Liver (tissue), 9 donors: ENCODE data around the gene NECAB2. TPM values are rescaled to one million over a fixed set of nuclear protein-coding genes. Genes with fewer than 3 reads are reported as not detected.

ENCODE experiments used
- DNase-seq: peaks from one replicate; pipeline ENCODE4 v3.0.0-alpha.2; 2017; ENCODE audit warnings: low spot score
- H3K27ac ChIP-seq, 2 donors: one replicate each; pipeline ENCODE4 v1.7.0; 2013; ENCODE audit warnings: inconsistent platforms in 2 of 2, low read length in 2 of 2, control low read depth in 1 of 2, low read depth in 1 of 2, mild to moderate bottlenecking in 1 of 2
- H3K27me3 ChIP-seq, 4 donors: one replicate each; pipeline versions ENCODE4 v1.6.1 to v1.7.0; 2013; ENCODE audit warnings: low read length in 3 of 4, inconsistent platforms in 1 of 4, mild to moderate bottlenecking in 1 of 4, moderate library complexity in 1 of 4; ENCODE audit not compliant: control insufficient read depth in 4 of 4, insufficient read depth in 4 of 4
- H3K36me3 ChIP-seq, 4 donors: one replicate each; pipeline versions ENCODE4 v1.6.1 to v1.7.0; 2013; ENCODE audit warnings: low read length in 3 of 4, mild to moderate bottlenecking in 3 of 4, low read depth in 1 of 4, moderate library complexity in 1 of 4; ENCODE audit not compliant: control insufficient read depth in 4 of 4, insufficient read depth in 3 of 4
- H3K4me1 ChIP-seq, 4 donors: one replicate each; pipeline versions ENCODE4 v1.6.1 to v1.7.0; 2013; ENCODE audit warnings: low read length in 3 of 4, mild to moderate bottlenecking in 3 of 4, moderate library complexity in 1 of 4; ENCODE audit not compliant: control insufficient read depth in 4 of 4, insufficient read depth in 4 of 4
- H3K4me3 ChIP-seq, 3 donors: one replicate each; pipeline versions ENCODE4 v1.6.1 to v1.7.0; 2013; ENCODE audit warnings: low read length in 3 of 3, control low read depth in 1 of 3, low read depth in 1 of 3, mild to moderate bottlenecking in 1 of 3
- H3K9ac ChIP-seq, 2 donors: one replicate each; pipeline ENCODE4 v1.7.0; 2013; ENCODE audit warnings: low read length in 2 of 2, mild to moderate bottlenecking in 2 of 2, moderate library complexity in 2 of 2, control low read depth in 1 of 2, low read depth in 1 of 2
- H3K9me3 ChIP-seq, 4 donors: one replicate each; pipeline versions ENCODE4 v1.6.1 to v1.7.0; 2013; ENCODE audit warnings: low read length in 3 of 4; ENCODE audit not compliant: control insufficient read depth in 4 of 4
- ATF3 ChIP-seq: IDR thresholded peaks from 2 replicates; pipeline ENCODE4 v1.6.1; 2016; ENCODE audit warnings: antibody characterized with exemption
- CTCF ChIP-seq: fragments of 150-350 bp; IDR thresholded peaks from 2 replicates; pipeline ENCODE4 v1.5.1; 2017; ENCODE audit warnings: improper control_type of control experiment, low read depth, low read length; ENCODE audit not compliant: missing input control
- EGR1 ChIP-seq, 2 donors: IDR thresholded peaks; 2 replicates each; pipeline ENCODE4 v1.6.1; 2016 to 2018; ENCODE audit warnings: antibody characterized with exemption in 2 of 2, low read depth in 2 of 2
- FOXA2 ChIP-seq: IDR thresholded peaks from 2 replicates; pipeline ENCODE4 v1.6.1; 2016; ENCODE audit warnings: antibody characterized with exemption
- GABPA ChIP-seq, 2 donors: IDR thresholded peaks in 1 of 2; conservative IDR thresholded peaks in 1 of 2; 2 replicates each; pipeline ENCODE4 v1.6.1; 2016; ENCODE audit warnings: antibody characterized with exemption in 2 of 2, mild to moderate bottlenecking in 1 of 2, moderate library complexity in 1 of 2
- HNF4G ChIP-seq: IDR thresholded peaks from 2 replicates; pipeline ENCODE4 v1.6.1; 2016; ENCODE audit warnings: antibody characterized with exemption
- JUND ChIP-seq, 2 donors: IDR thresholded peaks; 2 replicates each; pipeline ENCODE4 v1.6.1; 2016; ENCODE audit warnings: antibody characterized with exemption in 2 of 2
- SP1 ChIP-seq: IDR thresholded peaks from 2 replicates; pipeline ENCODE4 v1.6.1; 2018; ENCODE audit warnings: antibody characterized with exemption, mild to moderate bottlenecking
- YY1 ChIP-seq: IDR thresholded peaks from 2 replicates; pipeline ENCODE4 v1.6.1; 2016; ENCODE audit warnings: antibody characterized with exemption, mild to moderate bottlenecking
- WGBS: extraction: QIAGEN DNeasy Blood & Tissue Kit; methylation state at CpG from one replicate; pipeline ENCODE4 v1.1.7; 2013; 5-methylcytosine and 5-hydroxymethylcytosine counted together
- polyA plus RNA-seq, 2 donors: library from polyadenylated mRNA; stranded (reverse) in 1 of 2; unstranded in 1 of 2; fragments of 200-250 nt in 1 of 2; fragments of >200 nt in 1 of 2; fragmentation: Nextera tagmentation in 1 of 2; extraction: Ambion mirVana in 1 of 2; gene quantifications; one replicate each; pipeline versions ENCODE4 v1.2.1 to v1.2.3, GENCODE V29; 2013 to 2015
- total RNA-seq, 2 donors: library from RNA; depleted of rRNA; stranded (reverse); fragments of >200 nt; gene quantifications; one replicate each; pipeline ENCODE4 v1.2.3, GENCODE V29; 2014
- TF ChIP-seq, protein P1 (sequence below): IDR thresholded peaks from 2 replicates; pipeline ENCODE4 v1.6.1; 2016; ENCODE audit warnings: antibody characterized with exemption, mild to moderate bottlenecking
- TF ChIP-seq, protein P2 (sequence below): IDR thresholded peaks from 2 replicates; pipeline ENCODE4 v1.6.1; 2016; ENCODE audit warnings: antibody characterized with exemption
- TF ChIP-seq, protein P3 (sequence below): IDR thresholded peaks from 2 replicates; pipeline ENCODE4 v1.6.1; 2016; ENCODE audit warnings: antibody characterized with exemption
- donor health status: healthy.
- donor health status: healthy.
- donor health status: healthy.
- donor health status: healthy.
- donor health status: healthy.

NECAB2 gene
- total and polyA plus RNA-seq, 4 donors = 2.7 to 3.8 (median 2.9) TPM; not detected in 1

DNA sequence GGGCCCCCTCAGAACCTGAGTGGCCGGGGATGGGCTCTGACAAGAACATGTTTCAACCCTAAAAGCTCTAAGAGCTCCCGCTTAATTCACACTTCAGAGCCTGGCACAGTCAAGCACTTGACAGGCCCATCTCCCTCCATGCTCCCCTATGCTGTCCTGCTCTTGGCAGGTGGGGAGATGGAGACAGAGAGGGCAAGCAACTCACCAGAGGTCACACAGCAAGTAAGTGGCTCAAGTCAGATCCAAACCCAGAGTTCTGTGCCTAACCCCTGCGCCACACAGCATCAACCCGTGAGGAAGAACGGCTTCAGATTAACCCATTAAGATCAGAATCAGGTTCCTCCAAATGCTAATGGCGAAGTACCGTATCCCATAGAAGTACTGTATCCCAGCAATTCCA lies 36.4 kb downstream of the NECAB2 start:
- peaks cover 0 to 15% (median 6%) of the 10 kb centered on the region in 4 donors for H3K36me3 ChIP-seq
- no peak overlapping the region for H3K9ac ChIP-seq
- H3K9me3 ChIP-seq = no peaks in the 10 kb centered on the region
- no peaks in the 10 kb centered on the region for H3K4me1 ChIP-seq
- DNase-seq = no peak
- 76% methylated on average over 7 of the region's 7 CpGs for WGBS
- no peak overlapping the region for H3K4me3 ChIP-seq
- no peak overlapping the region for H3K27ac ChIP-seq
- TF ChIP-seq CTCF = no peak
- no peak for TF ChIP-seq GABPA (IDR thresholded peaks at IDR 0.05 in 1 of 2, conservative IDR thresholded peaks at IDR 0.05 in 1 of 2)
- TF ChIP-seq YY1 = no peak
- no peak for TF ChIP-seq SP1
- TF ChIP-seq HNF4G = no peak
- TF ChIP-seq FOXA2 = no peak
- TF ChIP-seq EGR1 (IDR thresholded peaks at IDR 0.05; ENCODE audit: low read depth in 2 of 2) = no peak
- TF ChIP-seq JUND (IDR thresholded peaks at IDR 0.05) = no peak
- TF ChIP-seq, protein P1, sequence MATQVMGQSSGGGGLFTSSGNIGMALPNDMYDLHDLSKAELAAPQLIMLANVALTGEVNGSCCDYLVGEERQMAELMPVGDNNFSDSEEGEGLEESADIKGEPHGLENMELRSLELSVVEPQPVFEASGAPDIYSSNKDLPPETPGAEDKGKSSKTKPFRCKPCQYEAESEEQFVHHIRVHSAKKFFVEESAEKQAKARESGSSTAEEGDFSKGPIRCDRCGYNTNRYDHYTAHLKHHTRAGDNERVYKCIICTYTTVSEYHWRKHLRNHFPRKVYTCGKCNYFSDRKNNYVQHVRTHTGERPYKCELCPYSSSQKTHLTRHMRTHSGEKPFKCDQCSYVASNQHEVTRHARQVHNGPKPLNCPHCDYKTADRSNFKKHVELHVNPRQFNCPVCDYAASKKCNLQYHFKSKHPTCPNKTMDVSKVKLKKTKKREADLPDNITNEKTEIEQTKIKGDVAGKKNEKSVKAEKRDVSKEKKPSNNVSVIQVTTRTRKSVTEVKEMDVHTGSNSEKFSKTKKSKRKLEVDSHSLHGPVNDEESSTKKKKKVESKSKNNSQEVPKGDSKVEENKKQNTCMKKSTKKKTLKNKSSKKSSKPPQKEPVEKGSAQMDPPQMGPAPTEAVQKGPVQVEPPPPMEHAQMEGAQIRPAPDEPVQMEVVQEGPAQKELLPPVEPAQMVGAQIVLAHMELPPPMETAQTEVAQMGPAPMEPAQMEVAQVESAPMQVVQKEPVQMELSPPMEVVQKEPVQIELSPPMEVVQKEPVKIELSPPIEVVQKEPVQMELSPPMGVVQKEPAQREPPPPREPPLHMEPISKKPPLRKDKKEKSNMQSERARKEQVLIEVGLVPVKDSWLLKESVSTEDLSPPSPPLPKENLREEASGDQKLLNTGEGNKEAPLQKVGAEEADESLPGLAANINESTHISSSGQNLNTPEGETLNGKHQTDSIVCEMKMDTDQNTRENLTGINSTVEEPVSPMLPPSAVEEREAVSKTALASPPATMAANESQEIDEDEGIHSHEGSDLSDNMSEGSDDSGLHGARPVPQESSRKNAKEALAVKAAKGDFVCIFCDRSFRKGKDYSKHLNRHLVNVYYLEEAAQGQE = no peak
- no peaks in the 10 kb centered on the region for H3K27me3 ChIP-seq

- Histone ChIP-seq H3K4me1 (no peaks in the 10 kb centered on the region), H3K4me3 (no peak overlapping the region), H3K27me3 (no peaks in the 10 kb centered on the region), H3K9me3 (no peaks in the 10 kb centered on the region), H3K9ac (no peak overlapping the region), H3K36me3 (peaks cover 0 to 10% (median 5%) of the 10 kb centered on the region in 4 donors), H3K27ac (no peak overlapping the region)
- WGBS = 77% methylated on average over 5 of the region's 5 CpGs
- TF ChIP-seq, protein P2, sequence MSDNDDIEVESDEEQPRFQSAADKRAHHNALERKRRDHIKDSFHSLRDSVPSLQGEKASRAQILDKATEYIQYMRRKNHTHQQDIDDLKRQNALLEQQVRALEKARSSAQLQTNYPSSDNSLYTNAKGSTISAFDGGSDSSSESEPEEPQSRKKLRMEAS = no peak
- TF ChIP-seq ATF3 (no peak), YY1 (no peak)
- TF ChIP-seq, protein P1 = no peak
- TF ChIP-seq, protein P3, sequence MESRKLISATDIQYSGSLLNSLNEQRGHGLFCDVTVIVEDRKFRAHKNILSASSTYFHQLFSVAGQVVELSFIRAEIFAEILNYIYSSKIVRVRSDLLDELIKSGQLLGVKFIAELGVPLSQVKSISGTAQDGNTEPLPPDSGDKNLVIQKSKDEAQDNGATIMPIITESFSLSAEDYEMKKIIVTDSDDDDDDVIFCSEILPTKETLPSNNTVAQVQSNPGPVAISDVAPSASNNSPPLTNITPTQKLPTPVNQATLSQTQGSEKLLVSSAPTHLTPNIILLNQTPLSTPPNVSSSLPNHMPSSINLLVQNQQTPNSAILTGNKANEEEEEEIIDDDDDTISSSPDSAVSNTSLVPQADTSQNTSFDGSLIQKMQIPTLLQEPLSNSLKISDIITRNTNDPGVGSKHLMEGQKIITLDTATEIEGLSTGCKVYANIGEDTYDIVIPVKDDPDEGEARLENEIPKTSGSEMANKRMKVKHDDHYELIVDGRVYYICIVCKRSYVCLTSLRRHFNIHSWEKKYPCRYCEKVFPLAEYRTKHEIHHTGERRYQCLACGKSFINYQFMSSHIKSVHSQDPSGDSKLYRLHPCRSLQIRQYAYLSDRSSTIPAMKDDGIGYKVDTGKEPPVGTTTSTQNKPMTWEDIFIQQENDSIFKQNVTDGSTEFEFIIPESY = no peak
- no peak for DNase-seq
These were observed 37.3 kb downstream of the NECAB2 start for GRCh38 chr16:84005391-84005790.
